Fibroblast of lung (primary cell): ENCODE results near the gene AGAP1.

Source experiments
- CTCF ChIP-seq, 2 donors: IDR thresholded peaks in 1 of 2; conservative IDR thresholded peaks in 1 of 2; 1 replicate in 1 of 2; 2 replicates in 1 of 2; pipeline ENCODE4 v1.5.1; 2011 to 2012; ENCODE audit warnings: low read length in 2 of 2, control low read depth in 1 of 2, inconsistent platforms in 1 of 2, low read depth in 1 of 2, mild to moderate bottlenecking in 1 of 2
- EZH2 ChIP-seq: IDR thresholded peaks from 2 replicates; pipeline ENCODE4 v1.5.1; 2012; ENCODE audit warnings: low read length, control low read depth, mild to moderate bottlenecking; ENCODE audit errors: missing control alignments

GRCh38 chr2:235460548-235461047 lies 33.2 kb upstream of the AGAP1 start:
- TF ChIP-seq CTCF (conservative IDR thresholded peaks at IDR 0.05 in 1 of 2, IDR thresholded peaks at IDR 0.05 in 1 of 2; ENCODE audit: low read depth in 1 of 2, low read length in 2 of 2) (no peak), EZH2 (no peak)
